ENCODE results near the gene EI24. TPM values are rescaled to one million over a fixed set of nuclear protein-coding genes. Genes with fewer than 3 reads are reported as not detected.

Gene EI24
- total and polyA plus RNA-seq, 2 donors from 2014 or later = 63.3 to 69.1 TPM

DNA sequence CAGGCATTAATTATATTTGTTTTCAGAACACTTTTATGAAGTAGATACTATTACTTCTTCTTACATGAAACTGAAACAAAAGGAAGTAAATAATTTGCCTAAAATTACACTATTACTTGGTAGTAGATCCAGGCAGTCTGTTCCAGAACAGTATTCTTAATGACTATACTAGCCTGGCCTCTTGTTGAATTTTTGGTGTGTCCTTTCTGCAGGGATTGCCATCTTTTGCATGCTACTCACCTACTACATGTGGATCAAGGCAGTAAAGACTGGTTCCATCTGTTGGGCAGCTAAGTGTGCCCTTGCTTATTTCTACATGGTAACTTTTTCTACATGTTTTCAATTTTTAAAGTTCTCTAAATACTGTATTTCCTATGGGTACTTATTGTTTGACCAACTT, 36.1 kb downstream of the EI24 start:
- intact Hi-C loops (cut with DNase I) = no loop called here
- H3K4me1 ChIP-seq (ENCODE audit: control insufficient read depth in 2 of 3, insufficient read depth in 2 of 3, low read depth in 1 of 3, low read length in 3 of 3) = no peaks in the 10 kb centered on the region
- H3K4me3 ChIP-seq (ENCODE audit: low read length in 3 of 3) = no peak overlapping the region
- peaks cover 16 to 76% (median 51%) of the 10 kb centered on the region in 3 donors for H3K36me3 ChIP-seq (ENCODE audit: control insufficient read depth in 2 of 3, insufficient read depth in 3 of 3, low read length in 3 of 3)
- no peaks in the 10 kb centered on the region for H3K27me3 ChIP-seq (ENCODE audit: control insufficient read depth, insufficient read depth, low read length)
- TF ChIP-seq, protein P1, sequence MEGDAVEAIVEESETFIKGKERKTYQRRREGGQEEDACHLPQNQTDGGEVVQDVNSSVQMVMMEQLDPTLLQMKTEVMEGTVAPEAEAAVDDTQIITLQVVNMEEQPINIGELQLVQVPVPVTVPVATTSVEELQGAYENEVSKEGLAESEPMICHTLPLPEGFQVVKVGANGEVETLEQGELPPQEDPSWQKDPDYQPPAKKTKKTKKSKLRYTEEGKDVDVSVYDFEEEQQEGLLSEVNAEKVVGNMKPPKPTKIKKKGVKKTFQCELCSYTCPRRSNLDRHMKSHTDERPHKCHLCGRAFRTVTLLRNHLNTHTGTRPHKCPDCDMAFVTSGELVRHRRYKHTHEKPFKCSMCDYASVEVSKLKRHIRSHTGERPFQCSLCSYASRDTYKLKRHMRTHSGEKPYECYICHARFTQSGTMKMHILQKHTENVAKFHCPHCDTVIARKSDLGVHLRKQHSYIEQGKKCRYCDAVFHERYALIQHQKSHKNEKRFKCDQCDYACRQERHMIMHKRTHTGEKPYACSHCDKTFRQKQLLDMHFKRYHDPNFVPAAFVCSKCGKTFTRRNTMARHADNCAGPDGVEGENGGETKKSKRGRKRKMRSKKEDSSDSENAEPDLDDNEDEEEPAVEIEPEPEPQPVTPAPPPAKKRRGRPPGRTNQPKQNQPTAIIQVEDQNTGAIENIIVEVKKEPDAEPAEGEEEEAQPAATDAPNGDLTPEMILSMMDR (IDR thresholded peaks at IDR 0.05; ENCODE audit: borderline replicate concordance, extremely low read depth, insufficient read depth) = no peak
- H3K27ac ChIP-seq (ENCODE audit: low read depth in 2 of 2, low read length in 2 of 2) = no peak overlapping the region
- no peak for DNase-seq
- H3K9ac ChIP-seq (ENCODE audit: low read length in 3 of 3) = no peak overlapping the region
- no peaks in the 10 kb centered on the region for H3K9me3 ChIP-seq (ENCODE audit: control insufficient read depth in 2 of 3, insufficient read depth in 1 of 3, low read length in 3 of 3)
- FAIRE-seq = no peak

DNA sequence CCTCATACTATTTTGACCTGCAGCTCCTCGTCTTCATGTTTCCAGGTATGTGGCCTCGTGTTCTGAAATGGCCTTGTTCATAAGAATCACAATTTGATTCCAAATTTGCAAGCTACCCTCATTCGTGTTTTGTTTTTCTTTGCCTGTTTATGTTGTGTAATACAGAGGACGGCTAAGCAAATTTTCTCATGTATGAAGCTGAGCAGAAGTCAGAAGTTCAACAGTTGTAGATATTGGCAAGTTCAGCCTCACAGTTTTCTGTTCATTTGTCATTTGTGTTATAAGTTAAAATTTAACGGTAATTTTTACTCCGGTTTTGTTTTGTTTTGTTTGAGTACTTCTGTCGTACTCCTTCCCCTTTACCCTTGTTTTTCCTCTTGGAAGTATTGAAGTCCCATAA, 40.3 kb downstream of the EI24 start:
- Histone ChIP-seq H3K4me3 (ENCODE audit: low read length in 3 of 3) (no peak overlapping the region), H3K36me3 (ENCODE audit: control insufficient read depth in 2 of 3, insufficient read depth in 3 of 3, low read length in 3 of 3) (peaks cover 18 to 73% (median 57%) of the 10 kb centered on the region in 3 donors), H3K4me1 (ENCODE audit: control insufficient read depth in 2 of 3, insufficient read depth in 2 of 3, low read depth in 1 of 3, low read length in 3 of 3) (no peaks in the 10 kb centered on the region), H3K27ac (ENCODE audit: low read depth in 2 of 2, low read length in 2 of 2) (no peak overlapping the region), H3K27me3 (ENCODE audit: control insufficient read depth, insufficient read depth, low read length) (no peaks in the 10 kb centered on the region), H3K9ac (ENCODE audit: low read length in 3 of 3) (no peak overlapping the region), H3K9me3 (ENCODE audit: control insufficient read depth in 2 of 3, insufficient read depth in 1 of 3, low read length in 3 of 3) (no peaks in the 10 kb centered on the region)
- TF ChIP-seq, protein P1 (IDR thresholded peaks at IDR 0.05; ENCODE audit: borderline replicate concordance, extremely low read depth, insufficient read depth) = no peak
- no peak for FAIRE-seq
- intact Hi-C loops (cut with DNase I) = no loop called here
- DNase-seq = no peak

DNA sequence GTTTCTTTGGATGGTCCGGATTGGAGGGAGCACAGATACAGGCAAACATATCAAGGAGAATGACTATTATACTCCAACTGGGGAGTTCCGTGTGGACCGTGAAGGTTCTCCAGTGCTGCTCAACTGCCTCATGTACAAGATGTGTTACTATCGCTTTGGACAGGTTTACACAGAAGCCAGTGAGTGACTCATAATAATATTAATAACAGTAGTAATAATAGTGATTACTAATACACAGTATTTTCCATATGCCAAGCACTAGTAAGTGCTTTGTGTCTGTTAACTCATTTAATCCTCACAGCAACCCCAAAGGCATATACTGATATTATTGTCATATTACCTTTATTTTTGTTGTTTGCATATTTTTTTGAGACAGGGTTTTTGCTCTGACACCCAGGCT, 49.1 kb downstream of the EI24 start:
- peaks cover 6 to 60% (median 37%) of the 10 kb centered on the region in 3 donors for H3K36me3 ChIP-seq (ENCODE audit: control insufficient read depth in 2 of 3, insufficient read depth in 3 of 3, low read length in 3 of 3)
- intact Hi-C loops (cut with DNase I) = no loop called here
- FAIRE-seq (no peak), DNase-seq (no peak)
- H3K9me3 ChIP-seq (ENCODE audit: control insufficient read depth in 2 of 3, insufficient read depth in 1 of 3, low read length in 3 of 3) = no peaks in the 10 kb centered on the region
- H3K4me1 ChIP-seq (ENCODE audit: control insufficient read depth in 2 of 3, insufficient read depth in 2 of 3, low read depth in 1 of 3, low read length in 3 of 3) = no peaks in the 10 kb centered on the region
- no peak overlapping the region for H3K27ac ChIP-seq (ENCODE audit: low read depth in 2 of 2, low read length in 2 of 2)
- TF ChIP-seq, protein P1 (IDR thresholded peaks at IDR 0.05; ENCODE audit: borderline replicate concordance, extremely low read depth, insufficient read depth) = no peak
- no peak overlapping the region for H3K9ac ChIP-seq (ENCODE audit: low read length in 3 of 3)
- H3K4me3 ChIP-seq (ENCODE audit: low read length in 3 of 3) = no peak overlapping the region
- no peaks in the 10 kb centered on the region for H3K27me3 ChIP-seq (ENCODE audit: control insufficient read depth, insufficient read depth, low read length)

DNA sequence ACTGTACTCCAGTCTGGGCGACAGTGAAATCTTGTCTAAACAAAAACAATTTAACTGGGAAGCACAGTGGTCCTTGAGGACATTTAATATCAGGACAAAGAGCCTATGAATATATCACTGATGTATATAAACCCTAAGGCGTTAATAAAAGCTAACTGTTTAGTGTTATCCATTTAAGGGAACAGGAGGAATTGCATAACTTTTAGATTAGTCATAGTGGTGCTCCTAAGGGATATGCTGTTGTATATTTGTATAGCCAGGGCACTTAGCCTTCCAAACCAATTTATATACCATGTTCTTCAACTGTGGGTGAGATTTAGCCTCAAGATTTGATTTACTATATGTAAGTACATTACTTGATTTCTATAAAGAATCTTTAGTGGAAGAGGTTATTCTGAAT, 52.7 kb downstream of the EI24 start:
- H3K27me3 ChIP-seq (ENCODE audit: control insufficient read depth, insufficient read depth, low read length) = no peaks in the 10 kb centered on the region
- H3K4me1 ChIP-seq (ENCODE audit: control insufficient read depth in 2 of 3, insufficient read depth in 2 of 3, low read depth in 1 of 3, low read length in 3 of 3) = peaks cover 0 to 4% (median 0%) of the 10 kb centered on the region in 3 donors
- no peak for FAIRE-seq
- TF ChIP-seq, protein P1 (IDR thresholded peaks at IDR 0.05; ENCODE audit: borderline replicate concordance, extremely low read depth, insufficient read depth) = no peak
- H3K4me3 ChIP-seq (ENCODE audit: low read length in 3 of 3) = no peak overlapping the region
- intact Hi-C loops (cut with DNase I) = no loop called here
- no peak overlapping the region for H3K9ac ChIP-seq (ENCODE audit: low read length in 3 of 3)
- H3K9me3 ChIP-seq (ENCODE audit: control insufficient read depth in 2 of 3, insufficient read depth in 1 of 3, low read length in 3 of 3) = no peaks in the 10 kb centered on the region
- H3K36me3 ChIP-seq (ENCODE audit: control insufficient read depth in 2 of 3, insufficient read depth in 3 of 3, low read length in 3 of 3) = peaks cover 2 to 34% (median 28%) of the 10 kb centered on the region in 3 donors
- no peak overlapping the region for H3K27ac ChIP-seq (ENCODE audit: low read depth in 2 of 2, low read length in 2 of 2)
- no peak for DNase-seq
